GM12801 (cell line): ENCODE measurements around the gene UBE2O.

Experiments
- TF ChIP-seq, protein P1 (sequence below): IDR thresholded peaks from one replicate; pipeline ENCODE4 v1.5.1; 2011; ENCODE audit warnings: control low read depth; ENCODE audit not compliant: insufficient read length; ENCODE audit errors: extremely low read depth

The UBE2O gene

GRCh38 chr17:76371656-76372628, 81.0 kb downstream of the UBE2O start:
- TF ChIP-seq, protein P1, sequence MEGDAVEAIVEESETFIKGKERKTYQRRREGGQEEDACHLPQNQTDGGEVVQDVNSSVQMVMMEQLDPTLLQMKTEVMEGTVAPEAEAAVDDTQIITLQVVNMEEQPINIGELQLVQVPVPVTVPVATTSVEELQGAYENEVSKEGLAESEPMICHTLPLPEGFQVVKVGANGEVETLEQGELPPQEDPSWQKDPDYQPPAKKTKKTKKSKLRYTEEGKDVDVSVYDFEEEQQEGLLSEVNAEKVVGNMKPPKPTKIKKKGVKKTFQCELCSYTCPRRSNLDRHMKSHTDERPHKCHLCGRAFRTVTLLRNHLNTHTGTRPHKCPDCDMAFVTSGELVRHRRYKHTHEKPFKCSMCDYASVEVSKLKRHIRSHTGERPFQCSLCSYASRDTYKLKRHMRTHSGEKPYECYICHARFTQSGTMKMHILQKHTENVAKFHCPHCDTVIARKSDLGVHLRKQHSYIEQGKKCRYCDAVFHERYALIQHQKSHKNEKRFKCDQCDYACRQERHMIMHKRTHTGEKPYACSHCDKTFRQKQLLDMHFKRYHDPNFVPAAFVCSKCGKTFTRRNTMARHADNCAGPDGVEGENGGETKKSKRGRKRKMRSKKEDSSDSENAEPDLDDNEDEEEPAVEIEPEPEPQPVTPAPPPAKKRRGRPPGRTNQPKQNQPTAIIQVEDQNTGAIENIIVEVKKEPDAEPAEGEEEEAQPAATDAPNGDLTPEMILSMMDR: no peak

DNA sequence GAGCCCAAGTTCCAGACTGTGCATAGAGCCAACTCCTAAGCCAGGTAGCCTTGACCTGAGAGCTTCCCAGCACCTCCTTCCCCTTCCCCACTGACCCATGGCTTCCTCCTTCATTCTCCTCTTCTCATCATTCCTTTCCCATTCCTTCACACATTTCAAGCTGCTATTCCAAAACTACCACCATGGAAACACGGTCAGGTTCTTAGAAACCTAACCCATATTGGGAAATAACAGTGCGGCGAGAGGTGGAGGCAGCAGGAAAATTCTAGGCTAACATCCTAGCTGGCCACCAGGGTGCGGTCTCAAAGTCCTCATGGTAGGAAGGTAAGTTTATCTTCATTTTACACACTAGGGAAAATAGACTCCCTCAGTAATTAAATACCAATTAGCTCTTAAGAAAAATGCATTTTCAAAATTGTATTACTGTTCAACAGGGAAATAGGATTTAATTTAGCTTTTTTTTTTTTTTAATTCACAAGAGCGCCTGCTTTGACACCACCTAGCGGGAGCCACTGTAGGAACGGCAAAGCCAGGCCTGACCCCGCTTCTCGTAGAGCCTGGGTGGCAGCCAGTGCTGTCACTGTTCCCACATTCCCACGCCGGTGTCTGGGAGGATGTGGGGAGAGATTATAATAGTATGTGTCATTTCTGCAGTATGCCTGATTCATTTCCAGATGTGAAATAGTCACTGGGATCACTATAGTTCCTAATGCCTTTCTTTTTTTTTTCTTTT, 82.5 kb downstream of the UBE2O start:
- TF ChIP-seq, protein P1: no peak

DNA sequence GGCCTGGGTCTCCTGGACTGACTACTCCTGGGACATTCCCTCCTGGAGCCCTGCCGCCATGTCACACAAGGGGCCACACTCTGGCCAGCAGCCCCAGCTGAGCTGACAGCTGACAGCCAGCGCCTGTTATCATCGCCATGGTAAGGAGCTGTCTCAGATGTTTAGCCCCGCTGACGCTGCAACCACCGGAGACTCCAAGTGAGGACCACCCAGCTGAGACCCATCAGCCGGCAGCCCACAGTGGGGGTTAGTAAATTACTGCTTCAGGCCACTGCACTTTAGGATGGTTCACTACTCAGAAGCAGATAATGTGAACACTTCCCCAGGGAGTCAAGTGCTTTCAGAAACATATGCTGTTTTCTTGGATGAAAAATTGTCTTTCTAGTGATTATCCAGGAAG, 83.1 kb downstream of the UBE2O start:
- TF ChIP-seq, protein P1: no peak

DNA sequence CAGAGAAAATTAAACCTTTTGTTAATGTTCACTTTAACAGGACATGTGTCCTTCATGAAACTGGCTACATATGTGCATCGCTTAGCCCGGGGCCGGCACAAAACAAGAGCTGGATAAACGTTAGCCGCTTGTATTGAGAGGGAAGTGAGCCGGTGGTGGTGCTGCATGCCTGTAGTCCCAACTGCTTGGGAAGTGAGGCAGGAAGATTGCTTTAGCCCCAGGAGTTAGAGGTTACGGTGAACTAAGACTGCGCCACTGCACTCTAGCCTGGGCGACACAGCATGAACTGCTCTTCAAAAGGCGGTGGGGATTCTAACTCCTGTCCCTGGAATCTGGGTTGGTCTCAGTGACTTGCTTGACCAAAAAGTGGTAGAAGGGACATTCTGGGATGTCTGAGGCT, 83.6 kb downstream of the UBE2O start:
- TF ChIP-seq, protein P1: no peak

GRCh38 chr17:76368545-76368944, 84.4 kb downstream of the UBE2O start:
- TF ChIP-seq, protein P1: no peak

GRCh38 chr17:76367642-76368041, 85.3 kb downstream of the UBE2O start:
- TF ChIP-seq, protein P1: no peak

- TF ChIP-seq, protein P1: no peak
These were observed 86.7 kb downstream of the UBE2O start for GRCh38 chr17:76366247-76366646.
